ENCODE results near the gene TDRD10.
"Not testable (repeated sequence)": the region's sequence is repeated elsewhere in the genome, so short reads cannot be mapped to it uniquely, and the experiment has no call there.

GRCh38 chr1:154531950-154532349 is 29.9 kb downstream of the TDRD10 start:
- TF ChIP-seq CTCF (IDR thresholded peaks at IDR 0.05); ZFX (IDR thresholded peaks at IDR 0.05; ENCODE audit: borderline replicate concordance): not testable (repeated sequence)

All from 22Rv1 (cell line).